GM21529 (cell line): Measurements from ENCODE around the gene MAST2.
"Not testable (repeated sequence)": the region's sequence is repeated elsewhere in the genome, so short reads cannot be mapped to it uniquely, and the experiment has no call there.

ENCODE experiments used
- ATAC-seq: cut with Tn5 transposase; IDR thresholded peaks from one replicate; pipeline ENCODE4 v1.9.1; 2021; ENCODE audit not compliant: unreplicated experiment

Gene MAST2

GRCh38 chr1:45930258-45931150, 127.1 kb downstream of the MAST2 start:
- no peak for ATAC-seq

GRCh38 chr1:45932205-45932604, 128.8 kb downstream of the MAST2 start:
- not testable (repeated sequence) for ATAC-seq

- ATAC-seq = no peak
Measured at GRCh38 chr1:45934947-45935346, 131.5 kb downstream of the MAST2 start.

GRCh38 chr1:45938029-45938428, 134.6 kb downstream of the MAST2 start:
- no peak for ATAC-seq

GRCh38 chr1:45942411-45942810, 139.0 kb downstream of the MAST2 start:
- no peak for ATAC-seq

- no peak for ATAC-seq
Measured at GRCh38 chr1:45943185-45943584, 139.8 kb downstream of the MAST2 start.

GRCh38 chr1:45945426-45945825, 142.0 kb downstream of the MAST2 start:
- ATAC-seq = no peak

- not testable (repeated sequence) for ATAC-seq
Measured at GRCh38 chr1:45949462-45949861, 146.1 kb downstream of the MAST2 start.

- ATAC-seq = no peak
Measured at GRCh38 chr1:45952072-45952471, 148.7 kb downstream of the MAST2 start.

GRCh38 chr1:45953934-45954847, 150.8 kb downstream of the MAST2 start:
- ATAC-seq = no peak

- ATAC-seq = no peak
Measured at GRCh38 chr1:45957684-45958083, 154.3 kb downstream of the MAST2 start.

GRCh38 chr1:45958317-45958716, 154.9 kb downstream of the MAST2 start:
- no peak for ATAC-seq

GRCh38 chr1:45960930-45961715, 157.7 kb downstream of the MAST2 start:
- no peak for ATAC-seq

- not testable (repeated sequence) for ATAC-seq
Measured at GRCh38 chr1:45961936-45962335, 158.5 kb downstream of the MAST2 start.

- no peak for ATAC-seq
Measured at GRCh38 chr1:45968941-45969666, 165.7 kb downstream of the MAST2 start.

- ATAC-seq = no peak
Measured at GRCh38 chr1:45969866-45970265, 166.5 kb downstream of the MAST2 start.

- ATAC-seq = no peak
Measured at GRCh38 chr1:45971335-45971734, 167.9 kb downstream of the MAST2 start.

- ATAC-seq = no peak
Measured at GRCh38 chr1:45971922-45972531, 168.6 kb downstream of the MAST2 start.

- ATAC-seq = no peak
Measured at GRCh38 chr1:45972621-45973020, 169.2 kb downstream of the MAST2 start.

- no peak for ATAC-seq
Measured at GRCh38 chr1:45973121-45973520, 169.7 kb downstream of the MAST2 start.
